Keratinocyte (primary cell): ENCODE measurements around the gene NAA15. TPM values are rescaled to one million over a fixed set of nuclear protein-coding genes. Genes with fewer than 3 reads are reported as not detected.

Experiments used
- DNase-seq: peaks from one replicate; pipeline ENCODE4 v3.0.0-alpha.2; 2011; ENCODE audit warnings: low read depth, missing footprints, low spot score
- FAIRE-seq: peaks from 2 replicates; lab custom pipeline; 2011; peaks lifted over from hg19 to GRCh38; lab: Jason Lieb, UNC
- H2AFZ ChIP-seq: 2 replicates; pipeline ENCODE4 v1.6.0; 2012; ENCODE audit warnings: low read length, control low read depth, inconsistent platforms; ENCODE audit not compliant: control insufficient read depth
- H3K27ac ChIP-seq: 2 replicates; pipeline ENCODE4 v1.5.1; 2011; ENCODE audit warnings: low read length; ENCODE audit not compliant: control insufficient read depth, insufficient read depth
- H3K27me3 ChIP-seq: 3 replicates; pipeline ENCODE4 v1.6.0; 2011; ENCODE audit warnings: low read length; ENCODE audit not compliant: control insufficient read depth, insufficient read depth; ENCODE audit errors: extremely low read depth
- H3K36me3 ChIP-seq, 2 experiments: 2 replicates in 1 of 2; 3 replicates in 1 of 2; pipeline ENCODE4 v1.5.1; 2011; ENCODE audit warnings: low read length in 2 of 2, mild to moderate bottlenecking in 1 of 2; ENCODE audit not compliant: control insufficient read depth in 2 of 2, insufficient read depth in 2 of 2; ENCODE audit errors: extremely low read depth in 1 of 2
- H3K4me1 ChIP-seq: 3 replicates; pipeline ENCODE4 v1.5.1; 2011; ENCODE audit warnings: low read length; ENCODE audit not compliant: control insufficient read depth, insufficient read depth; ENCODE audit errors: extremely low read depth
- H3K4me2 ChIP-seq: 3 replicates; pipeline ENCODE4 v1.6.0; 2011; ENCODE audit warnings: low read depth, low read length; ENCODE audit not compliant: control insufficient read depth, insufficient read depth; ENCODE audit errors: extremely low read depth
- H3K4me3 ChIP-seq, 3 experiments: fragments of 200-600 bp in 1 of 3; sonication (generic) in 1 of 3; 2 replicates in 2 of 3; 3 replicates in 1 of 3; pipeline ENCODE4 v1.5.1; 2011 to 2016; ENCODE audit warnings: low read length in 3 of 3, mild to moderate bottlenecking in 3 of 3, control low read depth in 2 of 3, inconsistent platforms in 1 of 3, low read depth in 1 of 3, mixed read lengths in 1 of 3, mixed run types in 1 of 3, moderate library complexity in 1 of 3; ENCODE audit not compliant: control insufficient read depth in 2 of 3, insufficient read depth in 2 of 3; ENCODE audit errors: extremely low read depth in 1 of 3
- H3K79me2 ChIP-seq: 2 replicates; pipeline ENCODE4 v1.6.0; 2012; ENCODE audit warnings: low read length; ENCODE audit not compliant: control insufficient read depth, insufficient read depth
- H3K9ac ChIP-seq: 3 replicates; pipeline ENCODE4 v1.6.0; 2011; ENCODE audit warnings: low read length; ENCODE audit not compliant: control insufficient read depth, insufficient read depth; ENCODE audit errors: extremely low read depth
- H3K9me1 ChIP-seq: 3 replicates; pipeline ENCODE4 v1.6.0; 2011; ENCODE audit warnings: low read length; ENCODE audit not compliant: control insufficient read depth, insufficient read depth; ENCODE audit errors: extremely low read depth
- H3K9me3 ChIP-seq: 2 replicates; pipeline ENCODE4 v1.5.1; 2012; ENCODE audit warnings: low read depth, low read length; ENCODE audit not compliant: control insufficient read depth
- H4K20me1 ChIP-seq: 3 replicates; pipeline ENCODE4 v1.6.0; 2011; ENCODE audit warnings: low read length; ENCODE audit not compliant: control insufficient read depth, insufficient read depth; ENCODE audit errors: extremely low read depth
- CTCF ChIP-seq, 3 experiments: IDR thresholded peaks in 1 of 3; conservative IDR thresholded peaks in 1 of 3; optimal IDR thresholded peaks in 1 of 3; 2 replicates in 2 of 3; 3 replicates in 1 of 3; pipeline versions ENCODE3 to v1.5.1; 2011; ENCODE audit warnings: low read length in 3 of 3, mild to moderate bottlenecking in 3 of 3, moderate library complexity in 2 of 3, control low read depth in 1 of 3, inconsistent platforms in 1 of 3; ENCODE audit not compliant: insufficient read depth in 2 of 3; ENCODE audit errors: extremely low read depth in 1 of 3
- EZH2 ChIP-seq: IDR thresholded peaks from one replicate; pipeline ENCODE4 v1.6.1; 2012; ENCODE audit warnings: inconsistent platforms, mild to moderate bottlenecking, low read length, moderate library complexity
- dilution Hi-C: fragments of 300-500 bp; cut with MboI; formaldehyde crosslinking; loops from one replicate; pipeline ENCODE4 v1.7.0; 2020; ENCODE audit warnings: low sequenced_read_pairs; ENCODE audit not compliant: extremely low pct_ligation_motif_present
- polyA plus RNA-seq, 5 experiments: library from polyadenylated mRNA; depleted of rRNA in 3 of 5; stranded (reverse) in 3 of 5; stranded (forward) in 1 of 5; unstranded in 1 of 5; fragments of >200 nt; gene quantifications; 1 replicate in 1 of 5; 2 replicates in 3 of 5; 3 replicates in 1 of 5; pipeline versions ENCODE4 v1.2.1 to v1.2.3, GENCODE V29; 2011 to 2012; ENCODE audit warnings: missing spikeins in 2 of 5, low read depth in 1 of 5, low replicate concordance in 1 of 5

NAA15 gene
- polyA plus RNA-seq, 1 donor (not counting 4 experiments of a cell fraction or from before 2014, with no cell fraction given): 37.2 TPM

DNA sequence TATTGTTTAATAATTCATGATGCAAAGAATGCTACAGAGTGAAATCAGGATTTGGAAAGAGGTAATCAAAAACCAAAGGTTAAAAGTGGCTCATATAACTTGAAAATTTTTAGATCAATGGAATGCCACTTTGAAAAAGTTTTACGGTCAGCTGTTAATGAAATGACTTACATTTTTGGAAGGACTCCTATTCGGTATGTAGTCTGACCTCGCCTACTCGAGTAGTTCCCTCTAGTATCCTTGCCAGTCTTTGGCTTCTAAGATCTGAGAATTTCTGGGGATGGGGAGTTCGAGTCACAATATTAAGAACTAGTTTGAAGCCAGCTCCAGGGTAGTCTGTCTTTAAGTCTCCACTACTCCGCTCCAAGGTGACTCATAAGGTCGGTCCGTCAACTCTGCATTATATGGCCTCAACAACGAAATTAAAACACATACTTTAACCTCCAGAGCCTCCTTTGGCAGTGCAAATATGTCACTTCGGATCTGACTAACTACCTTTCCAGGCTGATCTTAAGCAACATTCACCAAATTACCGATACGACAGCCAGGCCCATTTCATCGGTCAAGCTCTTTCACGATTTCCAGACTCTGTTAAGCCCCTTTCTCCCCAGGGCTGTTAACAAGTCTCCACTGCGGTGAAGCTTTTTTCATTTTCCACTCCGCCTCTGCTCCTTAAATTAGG, 733 bp upstream of the NAA15 start:
- TF ChIP-seq CTCF (optimal IDR thresholded peaks at IDR 0.05 in 1 of 3, IDR thresholded peaks at IDR 0.05 in 1 of 3, conservative IDR thresholded peaks at IDR 0.05 in 1 of 3; ENCODE audit: extremely low read depth in 1 of 3, insufficient read depth in 2 of 3, low read length in 3 of 3) (no peak), EZH2 (no peak)
- Histone ChIP-seq H3K9me3 (no peaks in the 10 kb centered on the region), H3K27me3 (no peaks in the 10 kb centered on the region), H2AFZ (peak overlapping the region; percentile 98), H3K4me3 (peak overlapping the region; percentile 86 to 93 (median 91)), H4K20me1 (no peaks in the 10 kb centered on the region), H3K36me3 (peaks cover 1 to 4% of the 10 kb centered on the region in 2 experiments), H3K9me1 (no peaks in the 10 kb centered on the region), H3K27ac (peak overlapping the region; percentile 95), H3K4me1 (peaks cover 42% of the 10 kb centered on the region), H3K79me2 (peaks cover 42% of the 10 kb centered on the region), H3K9ac (peak overlapping the region; percentile 95), H3K4me2 (peak overlapping the region; percentile 100)
- DNase-seq (no peak), FAIRE-seq (peak; percentile 83)
- dilution Hi-C loops: no loop called here

DNA sequence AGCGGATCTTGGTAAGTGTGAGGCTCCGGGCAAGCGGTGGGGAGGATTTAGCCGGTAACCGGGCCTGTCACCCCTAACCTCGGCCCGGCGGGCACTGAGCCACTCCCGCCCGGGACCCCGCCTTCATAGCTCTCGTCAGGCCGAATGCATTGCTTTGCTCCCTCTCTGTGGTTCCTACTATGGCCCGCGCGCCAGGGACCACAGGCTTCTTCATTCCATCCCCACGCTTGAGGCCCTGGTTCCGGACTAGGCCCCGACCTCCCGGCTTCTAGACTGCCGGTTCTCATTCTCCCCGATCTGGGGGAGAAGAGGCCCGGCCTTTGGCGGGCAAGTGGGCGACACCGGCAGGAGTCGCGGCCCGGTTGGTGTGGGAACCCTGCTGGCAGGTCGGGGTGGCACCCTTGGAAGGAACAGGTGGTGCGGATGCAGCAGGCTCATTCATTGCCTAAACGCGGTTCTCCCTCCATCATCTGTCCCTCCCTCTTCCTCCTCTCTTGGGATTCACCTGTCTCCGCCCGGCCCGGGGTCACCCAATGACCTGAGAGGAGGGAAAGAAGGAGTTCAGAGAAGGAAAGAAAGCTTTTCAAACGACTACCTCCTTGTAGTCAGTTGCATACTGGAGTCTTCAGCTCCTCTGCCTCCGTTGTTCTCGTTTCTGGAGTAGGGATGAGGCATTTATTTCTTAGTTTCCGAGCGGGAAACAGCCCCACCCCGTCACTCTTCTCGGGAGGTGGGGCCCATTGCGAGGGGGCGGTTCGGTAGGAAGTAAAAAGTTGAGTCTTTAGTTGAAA, 711 bp downstream of the NAA15 start, which contains the start of gene NDUFC1:
Gene NDUFC1, minus strand, starts transcription at position 657 of the 791 bp plus-strand sequence. CDS start 6,679 bp downstream, outside the sequence.
- Histone ChIP-seq H3K79me2 (peaks cover 56% of the 10 kb centered on the region), H3K4me3 (peak within 1 kb of the TSS; percentile 86 to 93 (median 91)), H3K36me3 (peaks cover 1 to 4% of the 10 kb centered on the region in 2 experiments), H3K4me2 (peak within 1 kb of the TSS; percentile 83), H3K27me3 (no peaks in the 10 kb centered on the region), H4K20me1 (no peaks in the 10 kb centered on the region), H3K4me1 (peaks cover 29% of the 10 kb centered on the region), H3K9ac (peak within 1 kb of the TSS; percentile 95), H2AFZ (peak within 1 kb of the TSS; percentile 92), H3K9me3 (no peaks in the 10 kb centered on the region), H3K27ac (peak within 1 kb of the TSS; percentile 95), H3K9me1 (no peaks in the 10 kb centered on the region)
- dilution Hi-C loops: no loop called here
- TF ChIP-seq CTCF (optimal IDR thresholded peaks at IDR 0.05 in 1 of 3, IDR thresholded peaks at IDR 0.05 in 1 of 3, conservative IDR thresholded peaks at IDR 0.05 in 1 of 3; ENCODE audit: extremely low read depth in 1 of 3, insufficient read depth in 2 of 3, low read length in 3 of 3): peak; percentile 22 to 44 (median 26)
- no peak for TF ChIP-seq EZH2
- FAIRE-seq (no peak), DNase-seq (no peak)
